Measurements from ENCODE around the gene ITPR2. TPM values are rescaled to one million over a fixed set of nuclear protein-coding genes. Genes with fewer than 3 reads are reported as not detected.

ITPR2 gene
- total RNA-seq, 1 donor from 2014 or later: 12.5 TPM

- Histone ChIP-seq H3K9me3 (no peaks in the 10 kb centered on the region), H3K27ac (no peak overlapping the region), H3K36me3 (no peaks in the 10 kb centered on the region), H3K4me1 (no peaks in the 10 kb centered on the region), H3K27me3 (no peaks in the 10 kb centered on the region), H3K4me3 (no peak overlapping the region)
- no peak for DNase-seq (ENCODE audit: low spot score in 2 of 2)
- TF ChIP-seq, protein P1, sequence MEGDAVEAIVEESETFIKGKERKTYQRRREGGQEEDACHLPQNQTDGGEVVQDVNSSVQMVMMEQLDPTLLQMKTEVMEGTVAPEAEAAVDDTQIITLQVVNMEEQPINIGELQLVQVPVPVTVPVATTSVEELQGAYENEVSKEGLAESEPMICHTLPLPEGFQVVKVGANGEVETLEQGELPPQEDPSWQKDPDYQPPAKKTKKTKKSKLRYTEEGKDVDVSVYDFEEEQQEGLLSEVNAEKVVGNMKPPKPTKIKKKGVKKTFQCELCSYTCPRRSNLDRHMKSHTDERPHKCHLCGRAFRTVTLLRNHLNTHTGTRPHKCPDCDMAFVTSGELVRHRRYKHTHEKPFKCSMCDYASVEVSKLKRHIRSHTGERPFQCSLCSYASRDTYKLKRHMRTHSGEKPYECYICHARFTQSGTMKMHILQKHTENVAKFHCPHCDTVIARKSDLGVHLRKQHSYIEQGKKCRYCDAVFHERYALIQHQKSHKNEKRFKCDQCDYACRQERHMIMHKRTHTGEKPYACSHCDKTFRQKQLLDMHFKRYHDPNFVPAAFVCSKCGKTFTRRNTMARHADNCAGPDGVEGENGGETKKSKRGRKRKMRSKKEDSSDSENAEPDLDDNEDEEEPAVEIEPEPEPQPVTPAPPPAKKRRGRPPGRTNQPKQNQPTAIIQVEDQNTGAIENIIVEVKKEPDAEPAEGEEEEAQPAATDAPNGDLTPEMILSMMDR (IDR thresholded peaks at IDR 0.05): no peak
- intact Hi-C loops (cut with DNase I): no loop called here
Measured at GRCh38 chr12:26748741-26749431, 84.1 kb downstream of the ITPR2 start.

DNA sequence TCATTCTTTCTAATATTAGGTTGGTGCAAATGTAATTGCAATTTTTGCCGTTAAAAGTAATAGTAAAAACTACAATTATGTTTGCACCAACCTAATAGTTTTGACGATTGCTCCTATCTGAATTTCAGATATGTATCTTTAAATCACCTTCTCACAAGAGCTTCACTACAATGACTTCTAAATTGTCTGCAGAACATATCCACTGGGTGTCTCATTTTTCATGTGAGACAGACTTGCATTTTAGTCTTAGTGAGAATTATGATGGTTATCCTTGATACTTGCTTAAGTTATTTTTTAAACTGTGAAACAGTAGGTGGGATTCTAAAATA is 84.6 kb downstream of the ITPR2 start:
- Histone ChIP-seq H3K36me3 (no peaks in the 10 kb centered on the region), H3K4me3 (no peak overlapping the region), H3K9me3 (no peaks in the 10 kb centered on the region), H3K4me1 (no peaks in the 10 kb centered on the region), H3K27ac (no peak overlapping the region), H3K27me3 (no peaks in the 10 kb centered on the region)
- no peak for DNase-seq (ENCODE audit: low spot score in 2 of 2)
- intact Hi-C loops (cut with DNase I): no loop called here
- TF ChIP-seq, protein P1 (IDR thresholded peaks at IDR 0.05): no peak

DNA sequence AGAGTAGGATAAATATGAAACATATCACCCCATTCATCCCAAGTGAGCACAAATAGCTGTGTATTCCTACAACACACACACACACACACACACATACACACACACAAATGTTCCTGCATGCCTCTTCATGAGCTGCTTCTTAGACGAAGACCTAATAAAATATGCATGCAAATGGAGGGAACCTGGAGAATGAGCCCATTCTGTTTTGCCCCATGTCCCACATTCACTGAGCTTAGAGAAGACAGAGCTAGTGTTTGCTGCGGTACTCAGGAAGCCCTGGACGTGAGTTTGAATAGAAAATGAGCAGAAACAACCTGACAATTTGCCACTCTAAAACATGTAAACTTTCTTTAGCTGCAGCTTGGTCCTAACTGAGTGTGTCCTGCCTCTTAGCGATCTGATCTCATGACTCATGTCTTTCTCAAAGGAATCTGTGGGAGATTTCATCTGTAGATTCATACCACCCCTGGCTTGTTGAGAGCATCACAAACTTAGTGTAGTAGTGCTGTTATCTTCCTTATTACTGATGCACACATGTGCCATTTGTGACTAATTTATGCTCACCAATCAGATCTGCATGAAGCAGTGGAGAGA is 86.8 kb downstream of the ITPR2 start:
- H3K36me3 ChIP-seq: no peaks in the 10 kb centered on the region
- no peaks in the 10 kb centered on the region for H3K4me1 ChIP-seq
- DNase-seq (ENCODE audit: low spot score in 2 of 2): no peak
- intact Hi-C loops (cut with DNase I): no loop called here
- no peak overlapping the region for H3K4me3 ChIP-seq
- no peak overlapping the region for H3K27ac ChIP-seq
- H3K9me3 ChIP-seq: no peaks in the 10 kb centered on the region
- no peaks in the 10 kb centered on the region for H3K27me3 ChIP-seq
- TF ChIP-seq, protein P1 (IDR thresholded peaks at IDR 0.05): no peak

GRCh38 chr12:26744697-26745440 is 88.1 kb downstream of the ITPR2 start:
- intact Hi-C loops (cut with DNase I): no loop called here
- TF ChIP-seq, protein P1 (IDR thresholded peaks at IDR 0.05): no peak
- no peak for DNase-seq (ENCODE audit: low spot score in 2 of 2)
- no peaks in the 10 kb centered on the region for H3K9me3 ChIP-seq
- H3K36me3 ChIP-seq: no peaks in the 10 kb centered on the region
- no peak overlapping the region for H3K27ac ChIP-seq
- no peak overlapping the region for H3K4me3 ChIP-seq
- H3K27me3 ChIP-seq: no peaks in the 10 kb centered on the region
- H3K4me1 ChIP-seq: no peaks in the 10 kb centered on the region

DNA sequence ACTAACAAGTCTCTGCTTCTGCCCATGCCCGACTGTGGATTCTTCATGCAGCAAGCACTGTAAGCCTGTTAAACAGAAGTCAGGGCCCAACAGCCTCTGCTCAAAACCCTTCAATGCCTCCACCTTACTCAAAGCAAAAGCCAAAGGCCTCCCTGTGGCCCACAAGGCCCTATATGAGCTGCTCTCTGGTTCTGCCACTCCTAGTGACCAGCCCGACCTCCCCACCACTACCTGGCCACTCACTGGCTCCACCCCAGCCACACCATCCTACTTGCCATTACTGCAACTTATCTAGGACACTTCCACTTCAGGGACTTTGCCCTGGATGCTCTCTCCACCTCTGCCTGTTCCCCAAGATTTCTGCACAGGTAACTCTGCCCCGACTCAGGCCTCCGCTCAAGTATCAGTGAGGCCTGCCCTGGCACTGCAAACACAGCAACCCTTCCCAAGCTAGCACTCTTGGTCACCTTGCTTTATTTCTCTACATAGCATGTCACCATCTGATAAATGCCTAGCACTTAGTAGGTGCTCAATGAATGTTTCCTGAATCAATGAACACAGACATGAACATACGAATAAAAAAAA is 88.9 kb downstream of the ITPR2 start:
- Histone ChIP-seq H3K36me3 (no peaks in the 10 kb centered on the region), H3K27me3 (no peaks in the 10 kb centered on the region), H3K27ac (no peak overlapping the region), H3K4me1 (no peaks in the 10 kb centered on the region), H3K9me3 (peaks cover 0 to 3% of the 10 kb centered on the region in 2 donors), H3K4me3 (no peak overlapping the region)
- intact Hi-C loops (cut with DNase I): no loop called here
- TF ChIP-seq, protein P1 (IDR thresholded peaks at IDR 0.05): no peak
- no peak for DNase-seq (ENCODE audit: low spot score in 2 of 2)

Measured in ascending aorta (tissue), 2 donors.